Endothelial cell of umbilical vein (primary cell): ENCODE results near the gene ANKMY1. TPM values are rescaled to one million over a fixed set of nuclear protein-coding genes. Genes with fewer than 3 reads are reported as not detected.

Source experiments
- BruUV-seq: library from RNA; stranded (reverse); fragments of 400-500 nt; replicated peaks from 2 replicates; lab custom pipeline; 2021; lab: Mats Ljungman, UMichigan
- CTCF ChIA-PET: fragments of 300-600, 350-600 bp; sonication (Branson Sonifier 250); formaldehyde crosslinking; loops from one replicate; lab custom pipeline; 2021; ENCODE audit warnings: antibody characterized with exemption, inconsistent platforms; lab: Charles Lee
- POLR2A ChIA-PET: fragments of 300-600, 350-600 bp; sonication (Branson Sonifier 250); formaldehyde crosslinking; loops from one replicate; lab custom pipeline; 2021; ENCODE audit warnings: antibody characterized with exemption, inconsistent platforms; lab: Charles Lee
- DNase-seq: peaks from one replicate; pipeline ENCODE4 v3.0.0-alpha.2; 2011; ENCODE audit warnings: low read depth, low spot score
- FAIRE-seq: peaks from 2 replicates; lab custom pipeline; 2011; peaks lifted over from hg19 to GRCh38; lab: Jason Lieb, UNC
- H2AFZ ChIP-seq: 2 replicates; pipeline ENCODE4 v1.6.0; 2012; ENCODE audit warnings: low read depth, low read length, control low read depth, inconsistent platforms
- H3K27ac ChIP-seq: 2 replicates; pipeline ENCODE4 v1.5.1; 2011; ENCODE audit warnings: low read depth, mild to moderate bottlenecking, control low read depth, low read length, moderate library complexity; ENCODE audit not compliant: insufficient read depth
- H3K27me3 ChIP-seq, 2 experiments: 2 replicates each; pipeline versions ENCODE4 v1.6.0 to v1.6.1; 2011; ENCODE audit warnings: low read length in 2 of 2, mixed read lengths in 1 of 2; ENCODE audit not compliant: control insufficient read depth in 2 of 2, insufficient read depth in 2 of 2
- H3K36me3 ChIP-seq, 2 experiments: 2 replicates in 1 of 2; 3 replicates in 1 of 2; pipeline ENCODE4 v1.5.1; 2011; ENCODE audit warnings: low read length in 2 of 2, mild to moderate bottlenecking in 1 of 2, moderate library complexity in 1 of 2; ENCODE audit not compliant: control insufficient read depth in 2 of 2, insufficient read depth in 2 of 2; ENCODE audit errors: extremely low read depth in 1 of 2
- H3K4me1 ChIP-seq: 3 replicates; pipeline ENCODE4 v1.5.1; 2011; ENCODE audit warnings: mild to moderate bottlenecking, low read length; ENCODE audit not compliant: control insufficient read depth, insufficient read depth; ENCODE audit errors: extremely low read depth
- H3K4me2 ChIP-seq: 2 replicates; pipeline ENCODE4 v1.6.1; 2011; ENCODE audit warnings: low read length, control low read depth, mixed read lengths; ENCODE audit not compliant: insufficient read depth
- H3K4me3 ChIP-seq, 3 experiments: fragments of 200-600 bp in 1 of 3; sonication (generic), shearing (Covaris generic) in 1 of 3; replicated peaks in 1 of 3; 2 replicates each; pipeline ENCODE4 v1.5.1; 2011 to 2016; ENCODE audit warnings: control low read depth in 3 of 3, low read length in 3 of 3, mild to moderate bottlenecking in 2 of 3, inconsistent platforms in 1 of 3, low read depth in 1 of 3, moderate library complexity in 1 of 3; ENCODE audit not compliant: insufficient read depth in 1 of 3
- H3K79me2 ChIP-seq: 2 replicates; pipeline ENCODE4 v1.6.0; 2012; ENCODE audit warnings: low read length, inconsistent platforms; ENCODE audit not compliant: control insufficient read depth, insufficient read depth
- H3K9ac ChIP-seq: replicated peaks from 2 replicates; pipeline ENCODE3; 2011; ENCODE audit warnings: low read length, control low read depth; ENCODE audit not compliant: insufficient read depth; ENCODE audit errors: extremely low read depth
- H3K9me1 ChIP-seq: replicated peaks from 3 replicates; pipeline ENCODE4 v1.6.0; 2011; ENCODE audit warnings: mild to moderate bottlenecking, low read length; ENCODE audit not compliant: control insufficient read depth, insufficient read depth; ENCODE audit errors: extremely low read depth
- H3K9me3 ChIP-seq: replicated peaks from 2 replicates; pipeline ENCODE4 v1.5.1; 2012; ENCODE audit warnings: low read length, inconsistent platforms; ENCODE audit not compliant: control insufficient read depth, insufficient read depth
- H4K20me1 ChIP-seq: replicated peaks from 2 replicates; pipeline ENCODE3; 2011; ENCODE audit warnings: mild to moderate bottlenecking, low read length; ENCODE audit not compliant: control insufficient read depth, insufficient read depth; ENCODE audit errors: extremely low read depth
- EZH2 ChIP-seq: IDR thresholded peaks from 2 replicates; pipeline ENCODE4 v1.6.1; 2012; ENCODE audit warnings: borderline replicate concordance, low read depth, mild to moderate bottlenecking, moderate library complexity, low read length, inconsistent platforms; ENCODE audit not compliant: severe bottlenecking
- FOS ChIP-seq: IDR thresholded peaks from 2 replicates; pipeline ENCODE4 v1.6.1; 2011; ENCODE audit warnings: mild to moderate bottlenecking, low read length, moderate library complexity, borderline replicate concordance; ENCODE audit not compliant: insufficient read depth
- GATA2 ChIP-seq: IDR thresholded peaks from 2 replicates; pipeline ENCODE4 v1.7.0; 2011; ENCODE audit warnings: low read depth, mild to moderate bottlenecking, moderate library complexity, mixed read lengths, low read length; ENCODE audit not compliant: insufficient read length, insufficient read depth
- JUN ChIP-seq: IDR thresholded peaks from 2 replicates; pipeline ENCODE4 v1.6.1; 2011; ENCODE audit warnings: borderline replicate concordance, low read depth; ENCODE audit not compliant: insufficient read length, insufficient read depth
- MYC ChIP-seq: IDR thresholded peaks from one replicate; pipeline ENCODE4 v1.6.1; 2011; ENCODE audit warnings: mild to moderate bottlenecking, low read depth, low read length
- POLR2A ChIP-seq: IDR thresholded peaks from 2 replicates; pipeline ENCODE4 v1.6.1; 2012; ENCODE audit warnings: low read depth, mild to moderate bottlenecking, control low read depth, low read length
- POLR2AphosphoS5 ChIP-seq: IDR thresholded peaks from 2 replicates; pipeline ENCODE4 v1.6.1; 2012; ENCODE audit warnings: low read depth, mild to moderate bottlenecking, control low read depth, low read length, moderate library complexity; ENCODE audit not compliant: insufficient read depth
- dilution Hi-C: fragments of 300-500 bp; cut with MboI; formaldehyde crosslinking; loops from one replicate; pipeline ENCODE4 v1.15.0; 2019; ENCODE audit warnings: low sequenced_read_pairs; ENCODE audit not compliant: extremely low pct_ligation_motif_present
- intact Hi-C: fragments of 100-400 bp; cut with micrococcal nuclease; formaldehyde crosslinking; loops from one replicate; pipeline ENCODE4 v1.10.0; 2022
- polyA plus RNA-seq, 4 experiments: library from polyadenylated mRNA; depleted of rRNA in 3 of 4; stranded (reverse) in 3 of 4; unstranded in 1 of 4; fragments of >200 nt; gene quantifications; 2 replicates each; pipeline versions ENCODE4 v1.2.1 to v1.2.3, GENCODE V29; 2011 to 2012; ENCODE audit warnings: missing spikeins in 1 of 4
- total RNA-seq: library from RNA; stranded (reverse); gene quantifications from 2 replicates; pipeline ENCODE4 v1.2.3, GENCODE V29; 2021
- TF ChIP-seq, protein P1 (sequence below), 2 donors: IDR thresholded peaks; 1 replicate in 1 of 2; 2 replicates in 1 of 2; pipeline ENCODE4 v1.5.1; 2011; ENCODE audit warnings: low read length in 2 of 2, mild to moderate bottlenecking in 2 of 2, moderate library complexity in 2 of 2, control low read depth in 1 of 2, inconsistent platforms in 1 of 2, low read depth in 1 of 2; ENCODE audit not compliant: insufficient read depth in 1 of 2; ENCODE audit errors: extremely low read depth in 1 of 2
- TF ChIP-seq, protein P2 (sequence below): IDR thresholded peaks from 2 replicates; pipeline ENCODE4 v1.6.1; 2011; ENCODE audit not compliant: insufficient read depth, insufficient read length

Gene ANKMY1
- total and polyA plus RNA-seq, 2 donors (not counting 3 experiments of a cell fraction or from before 2014, with no cell fraction given) = 9.0 to 16.0 TPM

DNA sequence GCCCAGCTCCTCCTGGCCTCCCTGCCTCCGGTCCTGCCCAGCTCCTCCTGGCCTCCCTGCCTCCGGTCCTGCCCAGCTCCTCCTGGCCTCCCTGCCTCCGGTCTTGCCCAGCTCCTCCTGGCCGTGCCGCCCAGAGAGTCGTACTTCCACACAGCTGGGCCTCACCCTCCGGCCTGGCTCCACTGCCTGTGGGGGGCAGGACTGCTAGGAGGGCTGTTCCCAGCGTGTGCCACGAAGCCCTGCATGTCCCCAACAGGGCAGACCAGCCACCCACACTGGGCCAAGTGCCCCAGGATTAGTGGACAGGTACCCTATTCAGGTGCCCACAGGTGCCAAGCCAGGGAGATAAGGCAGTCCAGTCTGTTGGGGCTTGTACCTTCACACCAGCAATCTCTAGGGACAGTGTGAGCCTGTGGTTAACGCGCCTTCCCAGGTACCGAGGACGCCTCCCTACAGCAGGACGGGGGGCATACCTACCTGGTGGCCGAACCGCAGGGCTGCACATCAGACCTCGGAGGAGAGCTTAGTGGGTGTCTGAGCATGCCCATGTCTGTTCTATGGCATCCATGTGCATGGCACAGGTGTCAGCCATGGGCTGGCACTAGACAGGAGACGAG is 117.0 kb downstream of the ANKMY1 start:
- CTCF ChIA-PET = no interaction called here
- FAIRE-seq = no peak

DNA sequence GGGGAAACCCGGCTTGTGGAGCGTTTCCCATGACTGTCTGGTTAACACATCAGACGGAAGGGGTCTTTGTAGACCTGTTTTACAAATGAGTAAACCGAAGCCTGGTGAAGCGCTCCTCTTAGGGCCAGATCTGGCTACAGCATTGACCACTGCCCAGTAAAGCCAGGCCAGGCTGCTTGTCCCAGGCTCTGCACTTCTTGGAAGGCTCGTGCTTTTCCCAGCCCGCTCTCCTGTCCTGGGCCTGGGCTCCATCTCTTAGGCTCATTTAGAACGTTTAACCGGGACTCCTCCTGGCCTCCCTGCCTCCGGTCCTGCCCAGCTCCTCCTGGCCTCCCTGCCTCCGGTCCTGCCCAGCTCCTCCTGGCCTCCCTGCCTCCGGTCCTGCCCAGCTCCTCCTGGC is 117.5 kb downstream of the ANKMY1 start:
- Histone ChIP-seq H3K9me3 (no peaks in the 10 kb centered on the region), H3K36me3 (no peaks in the 10 kb centered on the region), H3K9me1 (no peaks in the 10 kb centered on the region), H3K79me2 (no peaks in the 10 kb centered on the region), H3K4me2 (no peak overlapping the region), H3K4me1 (no peaks in the 10 kb centered on the region), H3K9ac (no peak overlapping the region), H3K27me3 (peaks cover 7 to 15% of the 10 kb centered on the region in 2 experiments), H3K27ac (no peak overlapping the region), H3K4me3 (no peak overlapping the region), H4K20me1 (no peaks in the 10 kb centered on the region), H2AFZ (no peak overlapping the region)
- BruUV-seq = no TSS peak
- no peak for FAIRE-seq
- CTCF ChIA-PET = no interaction called here
- POLR2A ChIA-PET = no interaction called here
- TF ChIP-seq MYC (no peak), EZH2 (no peak), GATA2 (no peak), POLR2A (no peak), JUN (no peak), POLR2AphosphoS5 (no peak), FOS (no peak)
- TF ChIP-seq, protein P1, sequence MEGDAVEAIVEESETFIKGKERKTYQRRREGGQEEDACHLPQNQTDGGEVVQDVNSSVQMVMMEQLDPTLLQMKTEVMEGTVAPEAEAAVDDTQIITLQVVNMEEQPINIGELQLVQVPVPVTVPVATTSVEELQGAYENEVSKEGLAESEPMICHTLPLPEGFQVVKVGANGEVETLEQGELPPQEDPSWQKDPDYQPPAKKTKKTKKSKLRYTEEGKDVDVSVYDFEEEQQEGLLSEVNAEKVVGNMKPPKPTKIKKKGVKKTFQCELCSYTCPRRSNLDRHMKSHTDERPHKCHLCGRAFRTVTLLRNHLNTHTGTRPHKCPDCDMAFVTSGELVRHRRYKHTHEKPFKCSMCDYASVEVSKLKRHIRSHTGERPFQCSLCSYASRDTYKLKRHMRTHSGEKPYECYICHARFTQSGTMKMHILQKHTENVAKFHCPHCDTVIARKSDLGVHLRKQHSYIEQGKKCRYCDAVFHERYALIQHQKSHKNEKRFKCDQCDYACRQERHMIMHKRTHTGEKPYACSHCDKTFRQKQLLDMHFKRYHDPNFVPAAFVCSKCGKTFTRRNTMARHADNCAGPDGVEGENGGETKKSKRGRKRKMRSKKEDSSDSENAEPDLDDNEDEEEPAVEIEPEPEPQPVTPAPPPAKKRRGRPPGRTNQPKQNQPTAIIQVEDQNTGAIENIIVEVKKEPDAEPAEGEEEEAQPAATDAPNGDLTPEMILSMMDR (IDR thresholded peaks at IDR 0.05; ENCODE audit: extremely low read depth in 1 of 2, insufficient read depth in 1 of 2, low read depth in 1 of 2, low read length in 2 of 2) = no peak
- TF ChIP-seq, protein P2, sequence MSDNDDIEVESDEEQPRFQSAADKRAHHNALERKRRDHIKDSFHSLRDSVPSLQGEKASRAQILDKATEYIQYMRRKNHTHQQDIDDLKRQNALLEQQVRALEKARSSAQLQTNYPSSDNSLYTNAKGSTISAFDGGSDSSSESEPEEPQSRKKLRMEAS = no peak
- intact Hi-C loops = no loop called here
- dilution Hi-C loops = no loop called here
- DNase-seq = no peak

More for the DNA sequence above, 117.0 kb downstream of the ANKMY1 start:
- H3K4me2 ChIP-seq = no peak overlapping the region
- H3K4me1 ChIP-seq = no peaks in the 10 kb centered on the region
- BruUV-seq = no TSS peak
- H3K9me3 ChIP-seq = no peaks in the 10 kb centered on the region
- H3K27ac ChIP-seq = no peak overlapping the region
- no peak overlapping the region for H3K4me3 ChIP-seq
- peaks cover 7 to 15% of the 10 kb centered on the region in 2 experiments for H3K27me3 ChIP-seq
- TF ChIP-seq GATA2 = no peak
- H4K20me1 ChIP-seq = no peaks in the 10 kb centered on the region
- no peaks in the 10 kb centered on the region for H3K9me1 ChIP-seq
- H3K36me3 ChIP-seq = no peaks in the 10 kb centered on the region
- DNase-seq = no peak
- H3K79me2 ChIP-seq = no peaks in the 10 kb centered on the region
- intact Hi-C loops (no loop called here), dilution Hi-C loops (no loop called here)
- H2AFZ ChIP-seq = no peak overlapping the region
- POLR2A ChIA-PET = no interaction called here
- H3K9ac ChIP-seq = no peak overlapping the region
